Progenitor cell of endocrine pancreas (in vitro differentiated cells): ENCODE results near the gene TNFRSF18. TPM values are rescaled to one million over a fixed set of nuclear protein-coding genes. Genes with fewer than 3 reads are reported as not detected.

Experiments used
- DNase-seq: peaks from one replicate; pipeline ENCODE4 v3.0.0; 2021; ENCODE audit warnings: low spot score; ENCODE audit not compliant: unreplicated experiment
- H3K27ac Mint-ChIP-seq: 2 replicates; pipeline ENCODE4 v1.8.0; 2021; ENCODE audit warnings: mild to moderate bottlenecking, moderate library complexity, mixed read lengths
- H3K27me3 Mint-ChIP-seq: 2 replicates; pipeline ENCODE4 v1.8.0; 2021; ENCODE audit warnings: mixed read lengths
- H3K36me3 Mint-ChIP-seq: 2 replicates; pipeline ENCODE4 v1.8.0; 2022; ENCODE audit warnings: mixed read lengths; ENCODE audit not compliant: insufficient read depth
- H3K4me1 Mint-ChIP-seq: 2 replicates; pipeline ENCODE4 v1.8.0; 2021; ENCODE audit warnings: low read depth, mixed read lengths
- H3K4me3 Mint-ChIP-seq: 2 replicates; pipeline ENCODE4 v1.8.0; 2021; ENCODE audit warnings: low read depth, mild to moderate bottlenecking, moderate library complexity, mixed read lengths
- H3K9me3 Mint-ChIP-seq: 2 replicates; pipeline ENCODE4 v1.8.0; 2021; ENCODE audit warnings: low read depth, mixed read lengths
- CTCF ChIP-seq: fragments of 200-600 bp; sonication (generic); IDR thresholded peaks from one replicate; pipeline ENCODE4 v1.5.0; 2021; ENCODE audit warnings: antibody characterized with exemption, mild to moderate bottlenecking; ENCODE audit not compliant: unreplicated experiment
- total RNA-seq: library from RNA; stranded (reverse); gene quantifications from 2 replicates; pipeline ENCODE4 v1.2.1, GENCODE V29; 2021

Gene TNFRSF18
- total RNA-seq, 1 donor from 2014 or later = 0.48 TPM

GRCh38 chr1:1228187-1228586, 21.8 kb upstream of the TNFRSF18 start:
- Mint-ChIP-seq H3K9me3 (no peaks in the 10 kb centered on the region), H3K4me3 (no peak overlapping the region), H3K27ac (no peak overlapping the region), H3K36me3 (peaks cover 6% of the 10 kb centered on the region), H3K27me3 (no peaks in the 10 kb centered on the region), H3K4me1 (peaks cover 7% of the 10 kb centered on the region)
- TF ChIP-seq CTCF = no peak
- no peak for DNase-seq

DNA sequence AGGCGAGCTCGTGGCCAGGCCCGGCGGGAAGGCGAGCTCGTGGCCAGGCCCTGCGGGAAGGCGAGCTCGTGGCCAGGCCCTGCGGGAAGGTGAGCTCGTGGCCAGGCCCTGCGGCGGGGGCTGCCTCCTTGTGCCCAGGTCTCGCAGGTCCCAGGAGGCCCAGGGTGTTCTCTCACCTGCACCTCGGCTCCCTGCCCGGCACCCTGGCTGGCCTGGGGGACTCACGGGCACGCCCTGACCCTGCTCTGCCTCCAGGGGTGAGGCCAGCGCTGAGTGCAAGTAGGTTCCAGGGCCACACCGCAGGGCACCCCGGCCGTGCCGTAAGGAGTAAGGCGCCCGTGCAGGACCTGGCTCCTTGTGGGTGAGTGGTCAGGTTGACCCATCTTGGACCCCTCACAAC, 21.0 kb upstream of the TNFRSF18 start:
- no peak overlapping the region for H3K4me3 Mint-ChIP-seq
- peaks cover 11% of the 10 kb centered on the region for H3K36me3 Mint-ChIP-seq
- no peaks in the 10 kb centered on the region for H3K9me3 Mint-ChIP-seq
- peaks cover 7% of the 10 kb centered on the region for H3K4me1 Mint-ChIP-seq
- no peak for TF ChIP-seq CTCF
- no peaks in the 10 kb centered on the region for H3K27me3 Mint-ChIP-seq
- H3K27ac Mint-ChIP-seq = no peak overlapping the region
- no peak for DNase-seq

DNA sequence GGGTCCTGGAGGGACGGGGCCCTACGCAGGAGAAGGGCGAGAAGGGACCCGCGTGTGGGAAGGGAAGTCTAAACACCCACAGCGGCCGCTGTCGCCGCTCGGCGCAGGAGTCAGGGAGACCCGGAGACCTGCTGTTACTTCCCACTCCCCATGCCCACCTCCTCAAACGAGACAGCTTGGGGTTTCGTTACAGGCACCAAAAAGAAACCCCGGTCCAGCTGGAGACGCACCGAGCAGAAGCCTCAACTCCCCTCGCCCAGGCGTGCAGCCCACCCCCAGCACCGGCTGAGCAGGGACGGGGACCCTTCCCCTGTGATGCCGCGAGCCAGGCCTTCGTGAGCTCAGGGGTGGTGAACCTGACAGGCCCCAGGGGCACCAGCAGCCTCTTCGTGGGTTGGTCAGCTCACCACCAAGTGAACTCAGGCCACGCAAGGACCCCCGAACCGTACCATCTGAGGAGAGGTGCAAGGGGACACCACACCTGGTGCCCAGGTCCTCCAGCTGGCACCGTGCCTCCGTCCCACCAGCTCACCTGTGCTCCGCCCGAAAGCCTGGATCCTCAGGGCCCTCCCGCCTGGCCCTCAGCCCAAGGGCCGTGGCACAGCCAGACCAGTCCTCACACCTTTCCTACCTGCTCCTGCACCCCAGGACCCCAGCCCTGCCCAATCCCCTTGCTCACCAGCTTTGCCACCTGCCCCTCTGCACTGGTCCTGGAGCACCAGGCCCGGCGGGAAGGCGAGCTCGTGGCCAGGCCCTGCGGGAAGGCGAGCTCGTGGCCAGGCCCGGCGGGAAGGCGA, 20.4 kb upstream of the TNFRSF18 start:
- no peak for TF ChIP-seq CTCF
- H3K9me3 Mint-ChIP-seq = no peaks in the 10 kb centered on the region
- H3K4me1 Mint-ChIP-seq = peaks cover 7% of the 10 kb centered on the region
- DNase-seq = no peak
- H3K27me3 Mint-ChIP-seq = no peaks in the 10 kb centered on the region
- no peak overlapping the region for H3K4me3 Mint-ChIP-seq
- no peak overlapping the region for H3K27ac Mint-ChIP-seq
- H3K36me3 Mint-ChIP-seq = peaks cover 11% of the 10 kb centered on the region

DNA sequence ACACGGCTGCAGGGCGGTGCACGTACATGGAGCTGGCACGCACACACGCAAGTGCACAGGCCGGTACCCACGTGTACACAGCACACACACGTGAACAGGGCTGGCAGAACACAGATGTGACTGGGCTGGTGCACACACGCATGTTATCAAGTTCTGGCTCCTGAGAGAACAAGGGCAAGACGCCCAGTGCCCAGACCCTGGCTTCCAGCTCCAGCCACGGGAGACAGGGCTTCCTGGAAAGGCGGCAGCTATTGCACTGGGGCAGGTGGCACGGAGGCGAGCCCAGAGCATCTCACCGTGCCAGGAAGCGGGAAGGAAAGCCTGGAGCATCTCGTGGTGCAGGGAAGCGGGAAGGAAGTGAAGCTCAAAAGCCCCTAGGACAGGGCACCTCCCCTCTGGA, 19.5 kb upstream of the TNFRSF18 start:
- Mint-ChIP-seq H3K36me3 (peaks cover 13% of the 10 kb centered on the region), H3K4me1 (peaks cover 6% of the 10 kb centered on the region), H3K27ac (no peak overlapping the region), H3K9me3 (no peaks in the 10 kb centered on the region), H3K27me3 (no peaks in the 10 kb centered on the region), H3K4me3 (no peak overlapping the region)
- TF ChIP-seq CTCF = no peak
- DNase-seq = no peak

DNA sequence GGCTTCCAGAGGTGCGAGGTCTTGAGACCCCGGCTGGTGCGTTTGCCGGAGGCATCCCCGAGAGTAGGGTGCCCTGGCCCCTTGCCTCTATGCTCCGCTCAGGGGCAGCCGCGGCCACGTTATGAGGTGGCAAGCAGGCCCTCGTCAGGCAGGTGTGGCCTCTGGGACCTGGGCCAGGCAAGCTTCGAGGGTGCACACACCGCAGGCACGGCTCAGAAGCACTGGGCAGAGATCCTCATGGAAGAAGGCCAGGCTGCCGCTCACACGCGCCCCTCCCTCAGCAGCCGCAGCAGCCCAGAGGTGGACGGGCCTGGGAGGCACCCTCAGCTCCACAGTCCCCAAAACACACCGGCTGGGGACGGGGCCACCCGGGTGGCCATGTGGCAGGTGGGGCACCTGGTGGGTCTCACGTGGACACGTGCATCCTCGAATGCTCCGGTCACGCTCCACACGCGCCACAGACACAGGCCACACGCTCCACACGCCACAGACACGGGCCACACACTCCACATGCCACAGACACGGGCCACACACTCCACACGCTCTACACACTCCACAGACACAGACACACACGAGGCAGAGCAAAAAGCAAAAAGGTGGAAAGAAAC, 18.9 kb upstream of the TNFRSF18 start:
- no peak for DNase-seq
- H3K4me3 Mint-ChIP-seq = no peak overlapping the region
- TF ChIP-seq CTCF = no peak
- H3K27ac Mint-ChIP-seq = no peak overlapping the region
- H3K27me3 Mint-ChIP-seq = no peaks in the 10 kb centered on the region
- peaks cover 17% of the 10 kb centered on the region for H3K36me3 Mint-ChIP-seq
- peaks cover 1% of the 10 kb centered on the region for H3K4me1 Mint-ChIP-seq
- no peaks in the 10 kb centered on the region for H3K9me3 Mint-ChIP-seq
